ENCODE data around the gene KLRK1.

GRCh38 chr12:10404798-10405197 lies 15.0 kb upstream of the KLRK1 start:
- TF ChIP-seq GATA2 (IDR thresholded peaks at IDR 0.05; ENCODE audit: low read depth, low read length) (no peak), GATA3 (IDR thresholded peaks at IDR 0.05; ENCODE audit: low read depth, low read length) (no peak)
